ENCODE data around the gene ATP10A.

DNA sequence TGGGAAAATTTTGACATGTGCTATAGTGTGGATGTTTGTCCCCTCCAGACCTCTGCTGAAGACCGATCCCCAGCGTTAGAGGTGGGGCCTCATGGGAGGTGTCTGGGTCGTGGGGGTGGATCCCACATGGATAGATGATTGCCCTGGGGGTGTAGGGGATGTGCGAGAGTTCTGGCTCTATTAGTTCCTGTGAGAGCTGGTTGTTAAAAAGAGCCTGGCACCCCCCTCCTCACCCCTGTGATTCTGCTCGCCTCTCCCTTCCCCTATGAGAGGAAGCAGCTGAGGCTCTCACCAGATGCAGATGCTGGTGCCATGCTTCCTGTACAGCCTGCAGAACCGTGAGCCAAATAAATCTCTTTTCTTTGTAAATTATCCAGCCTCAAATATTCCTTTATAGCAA is 67.4 kb downstream of the ATP10A start:
- TF ChIP-seq, protein P1, sequence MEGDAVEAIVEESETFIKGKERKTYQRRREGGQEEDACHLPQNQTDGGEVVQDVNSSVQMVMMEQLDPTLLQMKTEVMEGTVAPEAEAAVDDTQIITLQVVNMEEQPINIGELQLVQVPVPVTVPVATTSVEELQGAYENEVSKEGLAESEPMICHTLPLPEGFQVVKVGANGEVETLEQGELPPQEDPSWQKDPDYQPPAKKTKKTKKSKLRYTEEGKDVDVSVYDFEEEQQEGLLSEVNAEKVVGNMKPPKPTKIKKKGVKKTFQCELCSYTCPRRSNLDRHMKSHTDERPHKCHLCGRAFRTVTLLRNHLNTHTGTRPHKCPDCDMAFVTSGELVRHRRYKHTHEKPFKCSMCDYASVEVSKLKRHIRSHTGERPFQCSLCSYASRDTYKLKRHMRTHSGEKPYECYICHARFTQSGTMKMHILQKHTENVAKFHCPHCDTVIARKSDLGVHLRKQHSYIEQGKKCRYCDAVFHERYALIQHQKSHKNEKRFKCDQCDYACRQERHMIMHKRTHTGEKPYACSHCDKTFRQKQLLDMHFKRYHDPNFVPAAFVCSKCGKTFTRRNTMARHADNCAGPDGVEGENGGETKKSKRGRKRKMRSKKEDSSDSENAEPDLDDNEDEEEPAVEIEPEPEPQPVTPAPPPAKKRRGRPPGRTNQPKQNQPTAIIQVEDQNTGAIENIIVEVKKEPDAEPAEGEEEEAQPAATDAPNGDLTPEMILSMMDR (IDR thresholded peaks at IDR 0.05) = no peak
- no peak for TF ChIP-seq POLR2AphosphoS5 (IDR thresholded peaks at IDR 0.05)
